Superior temporal gyrus (tissue), 1 donor: Measurements from ENCODE around the gene CLMN.
A peak's percentile ranks its signal among the peaks of the same experiment; 100 is the strongest.

Experiments used
- DNase-seq: peaks from one replicate; pipeline ENCODE4 v3.0.0-alpha.2; 2016; ENCODE audit errors: extremely low spot score

CLMN gene

DNA sequence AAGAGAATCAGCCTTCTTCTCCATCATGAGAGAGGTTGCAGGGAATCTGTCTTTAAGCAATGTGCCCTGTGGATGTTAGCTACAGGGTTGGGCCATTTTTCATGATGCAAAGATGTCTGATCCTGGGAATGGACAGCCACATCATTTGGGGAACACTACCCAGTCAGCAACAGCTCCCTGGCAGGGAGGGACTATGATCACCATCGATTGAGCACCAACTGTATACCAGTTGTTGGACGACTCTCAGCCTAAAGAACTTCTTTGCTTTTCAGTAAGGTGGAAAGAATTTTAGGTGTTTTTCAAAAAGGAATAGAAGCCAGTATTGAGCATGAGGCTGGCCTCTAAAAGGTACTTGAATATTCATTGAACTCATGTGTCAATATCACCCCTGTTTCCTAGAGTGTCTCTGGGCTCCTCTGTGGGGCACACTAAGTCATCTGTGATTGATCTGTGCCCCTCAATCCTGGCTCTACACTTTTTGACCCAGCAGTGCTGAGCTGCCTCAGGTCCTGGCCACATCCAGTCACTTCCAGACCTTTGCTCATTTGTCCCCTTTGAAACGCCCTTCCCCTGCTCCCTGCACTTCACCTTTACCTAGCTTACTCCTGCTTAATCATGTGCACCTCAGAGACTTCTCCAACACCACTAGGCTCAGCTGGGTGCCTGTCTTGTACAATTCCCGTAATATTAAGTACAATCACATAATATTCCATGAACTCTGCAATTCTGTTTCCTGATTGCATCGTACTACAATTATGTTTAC lies 2.2 kb upstream of the CLMN start:
- no peak for DNase-seq

DNA sequence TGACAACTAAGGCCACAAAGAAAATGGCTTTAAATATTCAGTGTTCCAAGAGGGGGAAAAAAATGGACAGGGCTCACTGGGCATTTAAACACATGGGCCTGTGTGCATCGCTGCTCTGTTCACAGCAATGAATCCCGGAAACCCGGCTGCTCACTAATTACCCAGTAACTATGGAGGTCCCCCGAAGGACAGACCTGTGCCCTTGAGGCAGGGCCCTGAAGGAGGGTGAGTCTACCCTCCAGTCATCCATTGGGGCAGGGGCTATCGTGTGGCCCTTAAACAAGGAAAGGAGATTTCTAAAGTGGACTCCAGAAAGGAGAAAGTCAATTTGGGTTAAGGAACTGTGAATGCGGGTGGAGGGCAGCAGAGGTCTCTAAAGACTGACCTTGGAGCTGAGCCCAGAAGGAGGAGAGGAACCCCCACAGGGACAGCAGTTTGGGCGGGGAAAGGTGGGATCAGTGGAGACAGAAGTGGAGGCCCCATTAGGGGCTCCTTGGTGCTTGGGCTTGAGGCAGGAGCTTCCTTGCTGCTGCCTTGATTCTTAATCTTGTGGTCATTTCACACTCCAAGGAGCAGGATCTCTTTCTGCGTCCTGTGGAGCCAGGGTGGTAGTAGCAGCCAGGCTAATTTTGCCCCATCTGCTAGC lies 1.4 kb upstream of the CLMN start:
- DNase-seq, result no peak

DNA sequence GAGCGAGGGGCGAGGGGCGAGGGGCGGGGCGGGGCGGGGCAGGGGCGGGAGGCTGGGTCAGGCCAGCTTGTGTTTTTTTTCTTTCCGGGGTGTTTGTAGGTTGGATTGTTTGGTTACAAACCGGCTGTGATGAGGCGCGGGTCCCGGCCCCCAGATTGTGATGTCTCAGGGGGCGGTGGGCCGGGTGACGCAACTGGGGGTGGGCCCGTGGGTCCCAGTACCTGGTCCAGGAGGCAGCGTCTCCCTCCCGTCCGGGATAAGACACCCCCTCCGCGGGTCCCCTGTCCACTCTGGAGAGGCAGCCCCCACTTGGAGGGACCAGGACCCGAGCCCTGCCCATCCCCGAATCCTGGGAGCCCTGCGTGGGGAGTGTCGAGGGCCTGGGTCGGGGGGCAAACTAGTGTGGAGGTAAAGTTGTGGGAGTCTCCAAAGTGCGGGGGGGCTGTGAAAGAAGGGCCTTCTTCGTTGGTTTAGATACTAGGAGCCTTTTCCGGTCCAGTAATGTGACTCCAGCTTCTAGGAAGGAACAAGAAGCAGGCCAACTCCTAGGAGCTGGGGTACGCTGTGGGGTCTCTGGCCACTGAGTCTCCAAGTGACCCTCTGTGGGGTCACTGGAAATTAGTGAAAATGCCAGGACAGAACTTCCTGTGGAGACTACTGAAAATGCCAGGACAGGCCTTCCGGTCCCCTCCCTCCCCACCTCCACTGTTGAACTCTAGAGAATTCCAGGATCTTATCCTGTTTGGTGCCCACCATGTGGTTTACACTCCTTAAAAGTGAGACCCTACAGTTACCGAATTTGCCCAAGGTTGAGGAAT lies 579 bp upstream of the CLMN start:
- DNase-seq, result no peak

DNA sequence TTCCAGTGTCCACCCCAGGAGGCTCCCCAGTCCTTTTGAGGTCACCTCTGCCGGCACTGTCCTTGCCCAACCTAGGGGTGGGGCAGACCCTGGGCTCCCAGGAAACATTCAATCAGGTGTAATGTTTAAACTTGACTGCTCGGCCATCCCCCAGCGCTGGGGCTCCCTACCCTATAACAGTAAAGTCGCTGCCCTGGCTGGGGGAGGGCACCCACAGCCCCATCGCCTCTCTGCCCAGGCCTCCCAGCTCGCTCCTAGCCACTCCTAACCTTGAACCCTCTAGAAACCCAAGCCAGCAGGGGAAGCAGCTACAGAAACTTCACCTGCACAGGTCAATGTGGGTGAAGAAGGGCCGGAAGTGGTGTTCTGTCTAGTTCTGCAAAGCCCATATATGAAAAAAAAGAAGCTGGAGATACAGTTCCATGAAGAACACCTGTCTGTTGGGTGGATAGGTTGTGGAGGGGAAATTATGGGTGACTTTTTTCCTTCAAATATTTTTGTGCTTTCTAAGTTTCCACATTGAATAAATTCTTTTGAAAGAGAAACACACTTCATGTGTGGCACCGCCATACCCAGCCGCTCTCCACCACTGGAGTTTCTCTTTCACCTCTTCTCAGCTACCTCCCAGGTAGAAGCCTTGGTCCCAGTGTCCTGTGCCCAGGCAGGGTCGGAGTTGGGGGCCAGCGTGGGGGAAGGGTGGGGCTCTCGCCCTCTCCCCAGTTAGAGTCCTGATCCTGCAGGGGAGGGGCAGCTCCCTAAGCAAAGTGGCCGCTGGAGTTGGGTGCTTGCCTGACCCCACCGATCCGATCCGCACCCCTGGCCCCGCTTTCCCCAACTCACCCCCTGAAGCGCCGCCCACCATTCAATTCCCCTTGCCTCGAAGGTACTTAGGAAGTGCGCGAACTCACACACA lies 1.1 kb downstream of the CLMN start:
- DNase-seq, result peak; percentile 31

DNA sequence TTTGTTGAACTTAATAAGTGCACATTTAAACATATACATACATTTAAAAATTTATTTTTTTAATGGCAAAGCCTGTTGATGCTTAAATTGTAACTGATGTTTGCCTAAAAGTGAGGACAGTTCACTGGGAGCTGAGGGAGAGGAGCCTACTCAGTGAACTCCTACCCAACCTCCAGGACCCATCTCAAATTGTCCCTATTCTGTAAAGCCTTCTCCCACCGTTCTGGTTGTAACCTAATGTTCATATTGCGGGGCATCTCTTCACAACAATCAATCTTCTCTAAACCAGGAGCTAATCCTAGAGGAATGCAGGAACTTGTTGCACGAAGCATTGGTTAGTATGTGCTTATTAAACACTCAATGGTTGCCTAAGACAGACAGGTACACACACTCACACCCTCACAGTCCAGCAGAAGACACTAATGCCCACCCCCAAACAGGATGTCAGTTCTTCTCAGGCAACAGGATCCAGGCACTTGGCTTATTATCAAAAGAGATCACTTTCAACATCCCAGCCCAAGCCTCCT lies 1.8 kb downstream of the CLMN start:
- no peak for DNase-seq

DNA sequence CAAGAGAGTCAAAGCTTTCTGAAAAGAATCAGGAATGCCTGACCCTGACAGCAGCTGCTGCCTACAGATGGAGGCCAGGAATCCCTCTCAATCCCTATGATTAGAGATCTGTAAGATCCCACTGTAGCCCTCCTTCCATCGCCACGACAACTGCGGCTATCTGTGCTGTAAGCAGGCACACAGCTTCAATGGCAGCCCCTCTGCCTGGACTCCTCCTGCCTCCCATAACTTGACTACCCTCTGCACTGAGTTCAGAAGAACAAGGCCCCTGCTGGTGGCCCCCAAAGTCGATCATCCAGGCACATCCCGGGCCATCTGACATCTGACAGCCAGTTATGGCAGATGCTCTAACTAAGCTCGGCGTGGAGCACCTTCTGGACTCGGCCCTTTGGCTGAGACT lies 2.9 kb downstream of the CLMN start:
- DNase-seq, result peak; percentile 31

DNA sequence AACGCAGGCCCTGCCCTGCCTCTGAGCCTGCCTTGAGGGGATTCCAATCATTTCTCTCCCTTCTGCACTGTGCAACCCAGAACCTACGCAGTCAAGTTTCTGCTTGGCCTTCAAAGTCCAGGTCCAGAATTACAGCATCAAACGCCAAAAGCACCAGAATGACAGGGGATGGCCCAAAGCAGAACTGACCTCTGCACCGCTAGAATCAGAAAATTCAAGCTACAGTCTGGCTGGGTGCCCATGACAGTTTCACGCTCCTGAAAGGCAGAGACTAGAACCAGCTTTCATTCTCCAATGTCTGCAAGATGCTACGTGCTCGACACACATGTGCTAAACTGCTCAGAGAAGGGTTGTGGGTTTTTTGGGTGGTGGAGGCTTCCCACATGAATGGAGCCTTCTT lies 4.1 kb downstream of the CLMN start:
- DNase-seq, result peak; percentile 38

DNA sequence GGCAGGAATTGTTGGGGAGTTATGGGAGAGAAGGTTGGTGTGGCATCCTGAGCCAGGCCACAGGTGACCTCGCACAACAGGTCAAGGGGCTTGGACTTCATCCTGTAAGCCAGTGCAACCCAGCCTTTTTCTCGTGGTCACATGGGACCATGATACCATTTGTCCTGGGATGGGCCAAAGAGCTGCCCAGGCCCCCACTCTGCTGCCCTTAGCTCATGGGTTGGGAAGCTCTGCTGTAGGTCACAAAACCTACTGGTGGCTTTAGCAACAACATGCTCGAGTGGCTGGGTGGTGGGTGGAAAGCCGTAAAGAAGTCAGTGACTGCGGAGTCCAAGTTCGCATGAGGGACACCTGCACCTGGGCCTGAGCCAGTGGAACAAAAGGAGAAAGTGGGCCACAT lies 4.6 kb downstream of the CLMN start:
- DNase-seq, result no peak

DNA sequence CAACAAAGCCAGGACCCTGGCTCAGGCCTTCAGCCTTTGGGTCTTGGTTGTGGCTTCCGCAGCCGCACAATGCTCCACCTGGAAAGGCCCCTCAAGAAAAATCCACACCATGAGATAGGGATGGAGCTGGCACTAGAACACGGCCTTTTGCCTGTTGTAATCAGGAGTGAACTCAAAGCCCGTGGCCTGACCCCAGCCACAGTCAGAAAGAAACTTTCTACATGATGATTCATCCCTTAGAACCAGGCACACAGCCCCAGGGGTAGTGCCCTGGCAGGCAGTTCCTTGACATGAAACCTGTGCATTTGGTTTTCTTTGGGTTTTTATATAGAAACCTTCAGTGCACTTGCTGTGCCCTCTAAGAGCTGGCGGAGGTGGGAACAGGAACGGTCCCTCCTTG lies 5.1 kb downstream of the CLMN start:
- no peak for DNase-seq

DNA sequence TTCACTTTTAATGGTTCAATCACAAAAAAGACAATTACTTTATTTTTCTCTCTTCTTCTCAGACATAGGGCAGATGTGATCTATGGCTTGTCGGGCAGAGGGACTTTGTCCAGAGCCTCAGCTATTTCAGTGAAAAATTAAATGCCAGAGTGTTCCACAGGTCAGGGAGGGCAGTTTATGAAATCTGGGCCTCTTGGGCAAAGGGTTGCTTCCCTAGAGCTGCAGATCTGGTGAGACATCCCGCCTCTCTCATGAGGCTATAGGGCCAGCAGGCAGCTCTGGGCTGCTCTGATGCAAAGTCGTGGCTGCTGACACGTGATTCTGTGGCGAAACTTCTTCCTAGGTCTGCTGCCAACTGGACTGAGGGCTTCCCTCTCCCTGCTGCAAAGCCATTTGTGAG lies 6.0 kb downstream of the CLMN start:
- DNase-seq, result peak; percentile 89

DNA sequence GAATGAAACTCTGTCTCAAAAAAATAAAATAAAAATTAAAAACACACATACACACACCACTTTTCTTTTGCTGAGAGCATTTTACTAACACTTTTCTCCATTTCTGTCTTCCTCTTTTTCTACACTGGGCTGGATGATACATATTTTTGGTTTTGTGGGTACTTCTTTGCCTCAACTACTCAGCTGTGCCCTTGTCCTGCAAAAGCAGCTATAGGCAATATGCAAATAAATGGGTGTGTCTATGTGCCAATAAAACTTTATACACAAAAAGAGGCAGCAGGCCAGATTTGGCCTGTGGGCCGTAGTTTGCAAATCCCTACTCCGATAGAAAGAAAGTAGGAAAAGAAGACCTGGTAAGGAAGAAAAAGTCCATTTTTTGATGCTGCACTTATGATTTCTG lies 6.5 kb downstream of the CLMN start:
- no peak for DNase-seq

DNA sequence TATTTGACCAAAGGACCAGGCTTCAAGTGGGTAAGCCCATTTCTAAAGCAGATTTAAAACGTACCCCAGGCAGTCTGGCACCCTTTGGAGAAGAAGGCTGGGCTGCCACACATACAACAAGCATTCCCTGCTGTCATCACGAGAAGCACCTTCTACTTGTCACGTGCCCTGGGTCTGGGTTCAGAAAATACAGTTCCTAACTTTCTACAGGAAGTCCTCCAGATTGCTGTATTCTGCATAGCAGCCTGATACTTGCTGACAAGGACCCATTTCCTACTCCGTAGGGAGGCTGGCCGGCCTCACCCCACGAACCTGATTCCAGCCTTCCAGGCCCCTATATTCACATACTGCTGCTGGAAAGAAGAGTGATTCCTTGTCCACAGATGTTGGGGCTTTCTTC lies 7.4 kb downstream of the CLMN start:
- DNase-seq, result no peak

DNA sequence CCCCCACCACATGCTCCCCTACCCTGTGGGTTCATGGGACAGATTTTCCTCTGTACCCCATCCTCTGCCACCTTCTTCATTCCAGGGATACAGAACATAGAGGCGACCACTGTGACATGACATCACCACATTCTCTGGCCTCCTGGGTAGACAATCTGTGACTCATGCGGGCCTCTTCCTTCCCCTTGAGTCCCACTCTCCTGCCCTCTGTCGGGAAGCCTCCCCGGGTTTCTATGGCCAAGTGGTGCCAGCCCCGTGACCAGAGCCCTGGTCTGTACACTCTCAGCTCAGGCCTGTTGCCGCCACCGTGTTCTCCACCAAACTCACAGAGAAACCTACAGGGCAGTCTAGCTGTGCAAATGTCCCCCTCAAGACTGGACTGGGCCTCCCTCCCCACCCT lies 8.0 kb downstream of the CLMN start:
- DNase-seq, result peak; percentile 7

DNA sequence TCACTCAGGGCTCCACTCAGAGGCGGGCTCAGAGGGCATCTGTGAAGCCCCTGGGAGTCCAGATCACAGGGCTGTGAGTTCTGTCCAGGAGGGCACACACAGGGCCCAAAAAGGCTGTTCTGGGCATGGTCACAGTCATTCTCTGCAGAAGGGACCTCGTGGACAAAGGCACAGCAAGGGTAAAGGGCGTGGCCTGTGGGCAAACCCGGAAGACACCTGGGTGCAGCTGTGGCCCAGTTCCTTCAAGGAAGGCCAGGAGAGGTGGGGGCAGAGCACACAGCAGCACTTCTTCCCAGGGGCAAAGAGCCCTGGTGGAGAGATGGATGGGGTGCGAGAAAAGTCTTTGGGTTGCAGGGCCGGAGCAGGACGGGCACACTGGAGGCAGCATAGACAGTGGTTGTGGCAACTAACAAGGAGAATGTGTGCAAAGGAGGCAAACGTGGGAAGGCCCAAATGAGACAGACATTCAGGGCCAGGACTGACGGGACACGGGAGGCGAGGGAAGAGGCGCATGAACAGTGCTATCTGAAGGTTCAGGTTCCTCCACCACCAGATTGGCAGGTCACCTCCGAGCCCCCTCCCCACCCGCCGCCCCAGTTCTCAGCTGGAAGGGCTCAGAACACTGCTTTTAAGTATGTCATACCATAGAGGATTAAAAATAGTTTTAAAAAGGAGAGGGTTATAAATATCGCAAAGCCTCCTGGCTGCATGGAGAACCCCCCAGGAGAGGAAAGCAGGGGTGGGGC lies 8.9 kb downstream of the CLMN start:
- DNase-seq, result no peak

DNA sequence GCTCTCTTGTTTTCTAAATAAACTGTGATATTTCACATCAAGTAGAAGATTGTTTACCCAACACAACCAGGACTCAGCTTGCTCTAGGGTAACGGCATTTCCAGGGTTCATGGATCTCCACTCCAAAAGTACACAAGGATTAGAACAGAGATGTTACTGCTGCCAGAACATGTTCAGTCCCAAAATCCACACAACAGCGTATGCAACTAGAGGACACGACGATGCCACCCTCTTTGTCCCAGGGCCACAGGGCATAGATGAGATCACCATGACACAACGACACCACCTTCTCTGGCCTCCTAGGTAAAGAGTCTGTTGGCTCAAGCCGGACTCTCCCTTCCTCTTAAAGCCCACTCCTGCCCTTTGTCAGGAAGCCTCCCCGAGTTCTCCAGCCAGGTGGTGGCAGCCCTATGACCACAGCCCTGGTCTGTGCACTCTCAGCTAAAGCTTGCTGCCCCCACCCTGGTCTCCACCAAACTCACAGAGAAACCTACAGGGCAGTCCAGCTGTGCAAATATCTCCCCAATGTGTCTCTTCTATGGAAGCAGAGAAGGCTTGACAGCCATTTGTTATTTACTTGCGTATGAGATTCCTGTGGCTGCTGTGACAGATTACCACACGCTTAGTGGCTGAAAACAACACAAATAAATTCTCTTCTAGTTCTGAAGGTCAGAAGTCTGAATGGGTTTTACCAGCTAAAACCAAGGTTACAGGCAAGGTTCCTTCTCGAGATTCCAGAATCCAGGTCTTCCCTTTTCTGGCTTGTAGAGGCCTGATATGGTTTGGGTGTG lies 10.3 kb downstream of the CLMN start:
- no peak for DNase-seq

DNA sequence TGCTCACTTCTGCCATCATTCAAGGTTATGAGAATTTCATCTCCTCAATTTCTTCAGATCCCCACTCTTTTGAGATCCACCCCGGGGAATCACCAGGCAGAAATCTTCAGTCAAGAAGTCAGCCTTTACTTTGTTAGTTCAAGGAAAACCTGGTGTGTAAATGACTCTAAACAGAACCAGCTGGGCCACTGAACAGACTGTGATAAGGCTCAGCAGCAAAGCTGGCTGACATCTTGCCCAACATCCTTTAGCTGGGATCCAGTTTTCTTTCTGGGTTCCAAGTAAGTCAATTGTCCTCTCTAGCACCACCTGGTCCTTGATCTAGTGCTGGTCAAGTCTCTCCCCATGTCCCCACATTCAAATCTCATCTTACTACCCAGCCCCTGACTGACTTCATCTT lies 11.6 kb downstream of the CLMN start:
- DNase-seq, result peak; percentile 24

DNA sequence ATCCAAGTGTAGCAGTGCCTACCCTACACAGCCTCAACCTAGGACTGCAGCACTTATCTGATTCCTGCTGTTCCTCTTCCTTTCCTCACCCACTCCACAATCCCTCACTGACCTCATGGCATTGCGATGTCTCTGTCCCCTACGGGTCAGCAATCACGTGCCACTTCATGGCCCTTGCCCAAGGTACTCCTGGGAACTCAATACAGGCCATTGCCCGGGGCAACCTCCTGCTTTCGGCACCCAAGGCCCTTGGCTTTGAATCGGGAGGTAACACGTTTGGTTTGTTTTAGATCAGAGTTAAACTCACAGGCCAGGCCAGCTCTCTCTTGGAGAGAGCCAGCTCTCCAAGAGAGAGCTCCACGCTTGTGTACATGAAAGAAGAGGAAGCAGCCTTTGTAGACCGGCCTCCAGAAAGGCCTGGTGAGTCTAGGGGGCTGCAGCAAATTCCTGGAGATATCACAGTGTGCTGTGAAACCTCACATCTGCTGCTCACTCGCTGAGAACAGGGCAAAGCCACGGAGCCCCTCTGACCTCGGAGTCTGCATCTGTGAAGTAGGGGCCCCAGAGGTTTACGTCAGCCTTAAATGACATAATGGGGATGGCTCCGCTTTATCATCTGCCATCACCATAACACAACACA lies 12.2 kb downstream of the CLMN start:
- DNase-seq, result peak; percentile 71

DNA sequence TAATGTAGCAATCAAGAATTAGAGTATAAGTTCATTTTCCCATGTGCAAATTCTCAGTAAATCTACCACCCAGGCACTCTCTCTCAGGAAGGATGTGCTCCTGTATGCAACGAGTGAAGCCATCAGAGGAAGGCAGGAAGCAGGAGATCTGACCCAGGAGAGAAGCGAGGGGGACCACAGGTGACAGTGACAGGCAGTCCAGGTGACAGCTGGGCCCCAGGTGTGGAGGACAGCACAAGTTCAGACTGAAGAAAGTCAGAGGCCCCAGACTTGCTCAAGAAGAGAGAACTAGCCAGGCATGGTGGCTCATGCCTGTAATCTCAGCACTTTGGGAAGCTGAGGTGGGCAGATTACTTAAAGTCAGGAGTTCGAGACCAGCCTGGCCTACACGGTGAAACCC lies 13.8 kb downstream of the CLMN start:
- DNase-seq, result no peak

DNA sequence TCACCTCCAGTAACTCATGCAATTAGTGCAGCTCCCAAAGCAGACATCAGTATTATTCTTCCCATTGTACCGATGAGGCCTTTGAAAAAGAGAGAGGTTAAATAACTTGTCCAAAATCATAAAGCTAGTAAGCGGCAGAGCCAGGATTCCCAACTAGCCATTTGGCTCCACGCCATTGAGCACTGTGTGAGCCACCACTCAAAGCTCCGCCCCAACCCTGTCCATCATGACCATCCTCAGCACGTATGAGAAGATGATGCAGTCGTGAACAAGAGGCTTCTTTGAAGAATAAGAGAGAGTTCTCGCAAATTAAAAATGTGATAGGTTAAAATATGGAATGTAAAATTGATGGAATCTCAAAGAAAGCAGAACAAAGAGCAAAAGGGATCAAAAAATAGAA lies 14.6 kb downstream of the CLMN start:
- peak; percentile 86 for DNase-seq
